Endothelial cell of umbilical vein (primary cell): ENCODE data around the gene ZNF260.

Source experiments
- POLR2A ChIP-seq: IDR thresholded peaks from 2 replicates; pipeline ENCODE4 v1.6.1; 2012; ENCODE audit warnings: low read depth, mild to moderate bottlenecking, control low read depth, low read length
- TF ChIP-seq, protein P1 (sequence below), 2 donors: IDR thresholded peaks; 1 replicate in 1 of 2; 2 replicates in 1 of 2; pipeline ENCODE4 v1.5.1; 2011; ENCODE audit warnings: low read length in 2 of 2, mild to moderate bottlenecking in 2 of 2, moderate library complexity in 2 of 2, control low read depth in 1 of 2, inconsistent platforms in 1 of 2, low read depth in 1 of 2; ENCODE audit not compliant: insufficient read depth in 1 of 2; ENCODE audit errors: extremely low read depth in 1 of 2

DNA sequence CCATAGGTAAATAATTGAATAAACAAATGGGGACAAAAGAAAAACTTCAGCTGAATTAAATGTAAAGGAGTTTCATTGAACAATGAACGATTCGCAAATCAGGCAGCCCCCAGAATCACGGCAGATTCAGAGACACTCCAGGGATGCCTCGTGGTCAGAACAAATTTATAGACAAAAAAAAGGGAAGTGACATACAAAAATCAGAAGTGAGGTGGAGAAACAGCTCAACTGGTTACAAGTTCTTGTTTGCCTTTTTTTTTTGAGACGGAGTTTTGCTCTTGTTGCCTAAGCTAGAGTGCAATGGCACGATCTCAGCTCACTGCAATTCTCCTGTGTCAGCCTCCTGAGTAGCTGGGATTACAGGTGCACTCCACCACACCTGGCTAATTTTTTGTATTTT is 44.4 kb downstream of the ZNF260 start:
- TF ChIP-seq, protein P1, sequence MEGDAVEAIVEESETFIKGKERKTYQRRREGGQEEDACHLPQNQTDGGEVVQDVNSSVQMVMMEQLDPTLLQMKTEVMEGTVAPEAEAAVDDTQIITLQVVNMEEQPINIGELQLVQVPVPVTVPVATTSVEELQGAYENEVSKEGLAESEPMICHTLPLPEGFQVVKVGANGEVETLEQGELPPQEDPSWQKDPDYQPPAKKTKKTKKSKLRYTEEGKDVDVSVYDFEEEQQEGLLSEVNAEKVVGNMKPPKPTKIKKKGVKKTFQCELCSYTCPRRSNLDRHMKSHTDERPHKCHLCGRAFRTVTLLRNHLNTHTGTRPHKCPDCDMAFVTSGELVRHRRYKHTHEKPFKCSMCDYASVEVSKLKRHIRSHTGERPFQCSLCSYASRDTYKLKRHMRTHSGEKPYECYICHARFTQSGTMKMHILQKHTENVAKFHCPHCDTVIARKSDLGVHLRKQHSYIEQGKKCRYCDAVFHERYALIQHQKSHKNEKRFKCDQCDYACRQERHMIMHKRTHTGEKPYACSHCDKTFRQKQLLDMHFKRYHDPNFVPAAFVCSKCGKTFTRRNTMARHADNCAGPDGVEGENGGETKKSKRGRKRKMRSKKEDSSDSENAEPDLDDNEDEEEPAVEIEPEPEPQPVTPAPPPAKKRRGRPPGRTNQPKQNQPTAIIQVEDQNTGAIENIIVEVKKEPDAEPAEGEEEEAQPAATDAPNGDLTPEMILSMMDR (IDR thresholded peaks at IDR 0.05; ENCODE audit: extremely low read depth in 1 of 2, insufficient read depth in 1 of 2, low read depth in 1 of 2, low read length in 2 of 2) = no peak
- no peak for TF ChIP-seq POLR2A
